ENCODE measurements around the gene C1S. TPM values are rescaled to one million over a fixed set of nuclear protein-coding genes. Genes with fewer than 3 reads are reported as not detected.
"Not testable (repeated sequence)": the region's sequence is repeated elsewhere in the genome, so short reads cannot be mapped to it uniquely, and the experiment has no call there.

C1S gene
- total and polyA plus RNA-seq, 10 donors = 102 to 451 (median 257) TPM

GRCh38 chr12:7035463-7035862, 25.1 kb upstream of the C1S start:
- Histone ChIP-seq H3K9me3 (no peaks in the 10 kb centered on the region), H3K36me3 (no peaks in the 10 kb centered on the region), H3K4me3 (no peak overlapping the region), H3K27ac (no peak overlapping the region), H3K27me3 (replicated peaks in 1 of 7) (no peaks in the 10 kb centered on the region), H3K4me1 (no peaks in the 10 kb centered on the region)
- intact Hi-C loops (cut with DNase I; ENCODE audit: low total_unique reads) = no loop called here
- no peak for TF ChIP-seq POLR2AphosphoS5 (IDR thresholded peaks at IDR 0.05)
- no peak for TF ChIP-seq POLR2A (IDR thresholded peaks at IDR 0.05)
- TF ChIP-seq CTCF (IDR thresholded peaks at IDR 0.05 in 8 of 11, conservative IDR thresholded peaks at IDR 0.05 in 3 of 11) = no peak
- 52 to 73% (median 52%) methylated on average over 2 of the region's 2 CpGs for WGBS, 5 donors
- no peak for DNase-seq

DNA sequence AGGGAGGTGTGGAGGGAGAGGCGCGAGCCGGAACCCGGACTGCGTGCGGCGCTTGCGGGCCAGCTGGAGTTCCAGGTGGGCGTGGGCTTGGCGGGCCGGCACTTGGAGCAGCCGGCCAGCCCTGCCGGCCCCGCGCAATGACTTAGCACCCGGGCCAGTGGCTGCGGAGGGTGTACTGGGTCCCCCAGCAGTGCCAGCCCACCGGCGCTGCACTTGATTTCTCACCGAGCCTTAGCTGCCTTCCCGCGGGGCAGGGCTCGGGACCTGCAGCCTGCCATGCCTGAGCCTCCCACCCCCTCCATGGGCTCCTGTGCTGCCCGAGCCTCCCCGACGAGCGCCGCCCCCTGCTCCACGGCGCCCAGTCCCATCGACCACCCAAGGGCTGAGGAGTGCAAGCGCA, 23.1 kb upstream of the C1S start:
- H3K36me3 ChIP-seq; H3K27ac ChIP-seq; H3K4me3 ChIP-seq; H3K4me1 ChIP-seq; H3K27me3 ChIP-seq (replicated peaks in 1 of 7); H3K9me3 ChIP-seq; DNase-seq; intact Hi-C loops (cut with DNase I; ENCODE audit: low total_unique reads): not testable (repeated sequence)
- whole genome bisulfite sequencing, 5 donors = 95 to 97% (median 96%) methylated on average over 14 to 32 of the region's 32 CpGs; no CpG with 5 or more reads in 1 of the 5 donors

GRCh38 chr12:7038591-7038990, 21.9 kb upstream of the C1S start:
- Histone ChIP-seq H3K4me1 (no peaks in the 10 kb centered on the region), H3K36me3 (no peaks in the 10 kb centered on the region), H3K27ac (no peak overlapping the region), H3K4me3 (no peak overlapping the region), H3K9me3 (no peaks in the 10 kb centered on the region), H3K27me3 (replicated peaks in 1 of 7) (no peaks in the 10 kb centered on the region)
- DNase-seq = no peak
- no peak for TF ChIP-seq CTCF (IDR thresholded peaks at IDR 0.05 in 8 of 11, conservative IDR thresholded peaks at IDR 0.05 in 3 of 11)
- TF ChIP-seq POLR2A (IDR thresholded peaks at IDR 0.05) = no peak
- TF ChIP-seq POLR2AphosphoS5 (IDR thresholded peaks at IDR 0.05) = no peak
- intact Hi-C loops (cut with DNase I; ENCODE audit: low total_unique reads) = no loop called here
- whole genome bisulfite sequencing, 5 donors = 94 to 97% (median 95%) methylated on average over 22 of the region's 22 CpGs

GRCh38 chr12:7039403-7039802, 21.1 kb upstream of the C1S start:
- Histone ChIP-seq H3K27me3 (replicated peaks in 1 of 7) (no peaks in the 10 kb centered on the region), H3K9me3 (no peaks in the 10 kb centered on the region), H3K36me3 (no peaks in the 10 kb centered on the region), H3K4me3 (no peak overlapping the region), H3K4me1 (no peaks in the 10 kb centered on the region), H3K27ac (no peak overlapping the region)
- TF ChIP-seq CTCF (IDR thresholded peaks at IDR 0.05 in 8 of 11, conservative IDR thresholded peaks at IDR 0.05 in 3 of 11) = no peak
- TF ChIP-seq POLR2A (IDR thresholded peaks at IDR 0.05) = no peak
- no peak for TF ChIP-seq POLR2AphosphoS5 (IDR thresholded peaks at IDR 0.05)
- no peak for DNase-seq
- WGBS, 5 donors = 77 to 86% (median 78%) methylated on average over 10 of the region's 10 CpGs
- intact Hi-C loops (cut with DNase I; ENCODE audit: low total_unique reads) = no loop called here

DNA sequence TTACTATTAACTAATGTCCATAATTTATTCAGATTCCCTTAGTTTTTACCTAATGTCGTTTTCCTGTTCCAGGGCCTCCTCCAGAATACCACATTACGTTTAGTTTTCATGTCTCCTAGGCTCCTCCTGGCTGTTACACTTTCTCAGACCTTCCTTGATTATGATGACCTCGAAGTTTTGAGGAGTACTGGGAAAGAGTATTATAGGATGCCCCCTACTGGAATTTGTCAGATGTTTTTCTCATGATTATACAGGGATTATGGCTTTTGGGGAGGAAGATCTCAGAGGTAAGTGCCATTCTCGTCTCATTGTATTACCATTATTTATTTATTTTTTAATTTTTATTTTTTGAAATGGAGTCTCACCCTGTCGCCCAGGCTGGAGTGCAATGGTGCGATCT, 17.7 kb upstream of the C1S start:
- H3K27ac ChIP-seq = no peak overlapping the region
- H3K4me3 ChIP-seq = no peak overlapping the region
- peaks cover 0 to 15% (median 10%) of the 10 kb centered on the region in 6 donors for H3K4me1 ChIP-seq
- H3K36me3 ChIP-seq = no peaks in the 10 kb centered on the region
- TF ChIP-seq CTCF (IDR thresholded peaks at IDR 0.05 in 8 of 11, conservative IDR thresholded peaks at IDR 0.05 in 3 of 11) = peak in 7 of 11 experiments; percentile 20 to 38 (median 32)
- TF ChIP-seq POLR2AphosphoS5 (IDR thresholded peaks at IDR 0.05) = no peak
- intact Hi-C loops (cut with DNase I; ENCODE audit: low total_unique reads) = no loop called here
- no peak for DNase-seq
- no peaks in the 10 kb centered on the region for H3K9me3 ChIP-seq
- WGBS, 5 donors = 46 to 59% (median 48%) methylated on average over 6 of the region's 6 CpGs
- no peaks in the 10 kb centered on the region for H3K27me3 ChIP-seq (replicated peaks in 1 of 7)

Data from spleen (tissue), 11 donors.